H1 (cell line): ENCODE data around the gene SPRED1. TPM values are rescaled to one million over a fixed set of nuclear protein-coding genes. Genes with fewer than 3 reads are reported as not detected.

Experiments used
- CTCF ChIA-PET: fragments of 300-600 bp; sonication (Branson Sonifier 250); formaldehyde crosslinking; loops from one replicate; lab custom pipeline; 2021; ENCODE audit not compliant: partially characterized antibody; lab: Charles Lee
- POLR2A ChIA-PET: fragments of 300-600 bp; sonication (Branson Sonifier 250); formaldehyde crosslinking; loops from one replicate; lab custom pipeline; 2021; ENCODE audit warnings: inconsistent platforms; ENCODE audit not compliant: partially characterized antibody; lab: Charles Lee
- DNase-seq, 2 experiments: peaks; one replicate each; pipeline versions ENCODE4 v3.0.0 to v3.0.0-alpha.2; 2010 to 2022; ENCODE audit warnings: low spot score in 2 of 2, low read depth in 1 of 2, mixed read lengths in 1 of 2
- FAIRE-seq: peaks from 2 replicates; lab custom pipeline; 2011; peaks lifted over from hg19 to GRCh38; lab: Jason Lieb, UNC
- H2AFZ ChIP-seq: 2 replicates; pipeline ENCODE4 v1.8.1; 2012; ENCODE audit warnings: low read length, inconsistent platforms
- H2AK5ac ChIP-seq: 2 replicates; pipeline ENCODE4 v1.6.1; 2013; ENCODE audit warnings: low read depth, low read length
- H2BK120ac ChIP-seq: replicated peaks from 2 replicates; pipeline ENCODE3; 2013; ENCODE audit warnings: low read depth, low read length, inconsistent platforms
- H2BK12ac ChIP-seq: 2 replicates; pipeline ENCODE4 v1.6.1; 2013; ENCODE audit warnings: low read depth, low read length
- H2BK15ac ChIP-seq: 2 replicates; pipeline ENCODE4 v1.6.1; 2013; ENCODE audit warnings: low read length
- H2BK20ac ChIP-seq: 2 replicates; pipeline ENCODE4 v1.6.1; 2013; ENCODE audit warnings: low read length
- H2BK5ac ChIP-seq: 2 replicates; pipeline ENCODE4 v1.6.1; 2013; ENCODE audit warnings: low read depth, low read length
- H3K14ac ChIP-seq: 2 replicates; pipeline ENCODE4 v1.6.1; 2013; ENCODE audit warnings: inconsistent platforms; ENCODE audit not compliant: insufficient read length
- H3K18ac ChIP-seq: 2 replicates; pipeline ENCODE4 v1.6.1; 2013; ENCODE audit warnings: low read length; ENCODE audit errors: extremely low read depth
- H3K23ac ChIP-seq: 2 replicates; pipeline ENCODE4 v1.6.1; 2013; ENCODE audit warnings: inconsistent platforms; ENCODE audit not compliant: insufficient read length
- H3K23me2 ChIP-seq: 2 replicates; pipeline ENCODE4 v1.6.1; 2013; ENCODE audit warnings: low read depth, low read length
- H3K27ac ChIP-seq: 2 replicates; pipeline ENCODE4 v1.6.1; 2011; ENCODE audit warnings: low read depth, low read length, inconsistent platforms
- H3K27me3 ChIP-seq, 4 experiments: replicated peaks in 1 of 4; 1 replicate in 1 of 4; 2 replicates in 3 of 4; pipeline versions ENCODE4 v1.6.1 to v1.8.1; 2011 to 2013; ENCODE audit warnings: low read length in 3 of 4, mild to moderate bottlenecking in 3 of 4, inconsistent platforms in 2 of 4, mixed read lengths in 2 of 4, moderate library complexity in 1 of 4; ENCODE audit not compliant: control insufficient read depth in 3 of 4, insufficient read depth in 3 of 4; ENCODE audit errors: extremely low read depth in 1 of 4
- H3K36me3 ChIP-seq, 4 experiments: 2 replicates each; pipeline versions ENCODE4 v1.6.1 to v1.8.1; 2011 to 2013; ENCODE audit warnings: mild to moderate bottlenecking in 4 of 4, low read length in 3 of 4, moderate library complexity in 2 of 4, control low read depth in 1 of 4, inconsistent platforms in 1 of 4; ENCODE audit not compliant: insufficient read depth in 4 of 4, control insufficient read depth in 2 of 4
- H3K4ac ChIP-seq: replicated peaks from 2 replicates; pipeline ENCODE3; 2013; ENCODE audit warnings: low read length, low read depth, mixed read lengths, inconsistent platforms; ENCODE audit not compliant: insufficient read length
- H3K4me1 ChIP-seq, 4 experiments: replicated peaks in 1 of 4; 1 replicate in 1 of 4; 2 replicates in 3 of 4; pipeline versions ENCODE4 v1.6.1 to v1.8.1; 2011 to 2013; ENCODE audit warnings: low read length in 3 of 4, inconsistent platforms in 2 of 4, mixed read lengths in 1 of 4; ENCODE audit not compliant: insufficient read depth in 4 of 4, control insufficient read depth in 3 of 4
- H3K4me2 ChIP-seq, 2 experiments: 2 replicates each; pipeline versions ENCODE4 v1.6.1 to v1.8.1; 2011 to 2013; ENCODE audit warnings: low read depth in 2 of 2, low read length in 2 of 2, control low read depth in 1 of 2, inconsistent platforms in 1 of 2, mild to moderate bottlenecking in 1 of 2; ENCODE audit not compliant: insufficient read depth in 1 of 2
- H3K4me3 ChIP-seq, 4 experiments: fragments of 200-600, 300-600 bp in 1 of 4; sonication (generic), shearing (Covaris generic), sonication (Bioruptor Twin) in 1 of 4; 2 replicates each; pipeline versions ENCODE4 v1.5.1 to v1.8.1; 2011 to 2016; ENCODE audit warnings: low read length in 4 of 4, low read depth in 3 of 4, control low read depth in 2 of 4, inconsistent platforms in 2 of 4, mild to moderate bottlenecking in 2 of 4, mixed read lengths in 1 of 4, moderate library complexity in 1 of 4; ENCODE audit not compliant: insufficient read depth in 2 of 4; ENCODE audit errors: extremely low read depth in 1 of 4
- H3K56ac ChIP-seq: replicated peaks from 2 replicates; pipeline ENCODE3; 2013; ENCODE audit warnings: low read depth, mild to moderate bottlenecking, mixed read lengths, low read length, inconsistent platforms; ENCODE audit not compliant: insufficient read length
- H3K79me1 ChIP-seq: 2 replicates; pipeline ENCODE4 v1.6.1; 2013; ENCODE audit warnings: low read depth, low read length, control low read depth
- H3K79me2 ChIP-seq, 2 experiments: 2 replicates each; pipeline versions ENCODE4 v1.6.1 to v1.8.1; 2012 to 2013; ENCODE audit warnings: low read length in 2 of 2, mild to moderate bottlenecking in 2 of 2, inconsistent platforms in 1 of 2; ENCODE audit not compliant: insufficient read depth in 2 of 2, control insufficient read depth in 1 of 2
- H3K9ac ChIP-seq, 4 experiments: replicated peaks in 1 of 4; 1 replicate in 1 of 4; 2 replicates in 3 of 4; pipeline versions ENCODE4 v1.6.1 to v1.8.1; 2011 to 2013; ENCODE audit warnings: low read depth in 3 of 4, low read length in 3 of 4, control low read depth in 2 of 4, mild to moderate bottlenecking in 2 of 4, moderate library complexity in 2 of 4, inconsistent platforms in 1 of 4; ENCODE audit errors: extremely low read depth in 1 of 4
- H3K9me3 ChIP-seq, 2 experiments: 2 replicates each; pipeline versions ENCODE4 v1.6.1 to v1.8.1; 2012 to 2013; ENCODE audit warnings: mild to moderate bottlenecking in 2 of 2, moderate library complexity in 2 of 2, control low read depth in 1 of 2, inconsistent platforms in 1 of 2, low read depth in 1 of 2, low read length in 1 of 2, mixed read lengths in 1 of 2; ENCODE audit not compliant: insufficient read depth in 2 of 2
- H4K20me1 ChIP-seq, 2 experiments: replicated peaks in 1 of 2; 2 replicates each; pipeline versions ENCODE3 to v1.8.1; 2011 to 2013; ENCODE audit warnings: inconsistent platforms in 2 of 2, low read length in 2 of 2, mild to moderate bottlenecking in 1 of 2; ENCODE audit not compliant: insufficient read depth in 2 of 2, control insufficient read depth in 1 of 2
- H4K5ac ChIP-seq: 2 replicates; pipeline ENCODE4 v1.6.1; 2013; ENCODE audit warnings: low read length, low read depth, mixed read lengths, inconsistent platforms; ENCODE audit not compliant: insufficient read length
- H4K8ac ChIP-seq: 2 replicates; pipeline ENCODE4 v1.8.0; 2013; ENCODE audit warnings: mild to moderate bottlenecking, moderate library complexity, low read length, inconsistent platforms; ENCODE audit not compliant: insufficient read depth; ENCODE audit errors: extremely low read depth
- H4K91ac ChIP-seq: replicated peaks from 2 replicates; pipeline ENCODE3; 2013; ENCODE audit warnings: low read length, mixed read lengths, inconsistent platforms; ENCODE audit not compliant: insufficient read length
- CREB1 ChIP-seq: IDR thresholded peaks from 2 replicates; pipeline ENCODE4 v1.6.1; 2012; ENCODE audit warnings: inconsistent platforms
- EP300 ChIP-seq, 2 experiments: IDR thresholded peaks; 1 replicate in 1 of 2; 2 replicates in 1 of 2; pipeline ENCODE4 v1.6.1; 2011 to 2012; ENCODE audit warnings: low read depth in 2 of 2, low read length in 2 of 2, mild to moderate bottlenecking in 2 of 2, borderline replicate concordance in 1 of 2, inconsistent platforms in 1 of 2, moderate library complexity in 1 of 2
- KDM5A ChIP-seq: fragments of 200-600 bp; IDR thresholded peaks from 2 replicates; pipeline ENCODE4 v1.7.1; 2012; ENCODE audit warnings: mild to moderate bottlenecking, low read length, inconsistent platforms, mixed read lengths
- MAFK ChIP-seq: IDR thresholded peaks from 2 replicates; pipeline ENCODE4 v1.6.1; 2012; ENCODE audit warnings: low read depth, mild to moderate bottlenecking, improper control_type of control experiment, low read length
- POLR2A ChIP-seq, 2 experiments: IDR thresholded peaks; 1 replicate in 1 of 2; 2 replicates in 1 of 2; pipeline ENCODE4 v1.6.1; 2011; ENCODE audit warnings: low read depth in 2 of 2, low read length in 2 of 2, mild to moderate bottlenecking in 2 of 2; ENCODE audit errors: control extremely low read depth in 1 of 2
- RAD21 ChIP-seq, 2 experiments: IDR thresholded peaks in 1 of 2; conservative IDR thresholded peaks in 1 of 2; 2 replicates each; pipeline ENCODE4 v1.6.1; 2011; ENCODE audit warnings: low read depth in 2 of 2, low read length in 2 of 2, improper control_type of control experiment in 1 of 2, inconsistent platforms in 1 of 2, mild to moderate bottlenecking in 1 of 2, moderate library complexity in 1 of 2
- RBBP5 ChIP-seq: IDR thresholded peaks from 2 replicates; pipeline ENCODE4 v1.7.1; 2012; ENCODE audit warnings: low read depth, mild to moderate bottlenecking, inconsistent platforms, low read length, moderate library complexity, borderline replicate concordance
- SIX5 ChIP-seq: IDR thresholded peaks from 2 replicates; pipeline ENCODE4 v1.6.1; 2011; ENCODE audit warnings: mild to moderate bottlenecking, low read depth, low read length
- TCF12 ChIP-seq: IDR thresholded peaks from 2 replicates; pipeline ENCODE4 v1.6.1; 2011; ENCODE audit warnings: low read depth, mild to moderate bottlenecking, low read length
- ZNF274 ChIP-seq: IDR thresholded peaks from 2 replicates; pipeline ENCODE4 v1.7.0; 2012; ENCODE audit warnings: low read length, borderline replicate concordance; ENCODE audit errors: extremely low read depth
- WGBS, 2 experiments: shearing (Covaris generic) in 1 of 2; methylation state at CpG; one replicate each; pipeline versions ENCODE4 v1.1.6 to v1.1.7; 2013 to 2015; ENCODE audit warnings: low lambda C conversion rate in 2 of 2, mixed read lengths in 2 of 2, inconsistent platforms in 1 of 2, low coverage in 1 of 2, missing lambda C conversion rate in 1 of 2; ENCODE audit not compliant: insufficient replicate concordance in 2 of 2, insufficient coverage in 1 of 2, insufficient read length in 1 of 2; ENCODE audit errors: extremely low coverage in 1 of 2, missing lambda C conversion rate in 1 of 2; 5-methylcytosine and 5-hydroxymethylcytosine counted together
- polyA plus RNA-seq, 7 experiments: library from polyadenylated mRNA; depleted of rRNA in 3 of 7; stranded (reverse) in 5 of 7; unstranded in 2 of 7; fragments of >200 nt in 5 of 7; fragments of 200-250 nt in 2 of 7; gene quantifications; 1 replicate in 5 of 7; 2 replicates in 1 of 7; 4 replicates in 1 of 7; pipeline versions ENCODE4 v1.2.1 to v1.2.3, GENCODE V29; 2011 to 2013; ENCODE audit warnings: missing spikeins in 2 of 7, mixed read lengths in 2 of 7
- total RNA-seq: library from RNA; stranded (reverse); fragmentation: NEBNext Ultra II Directional; extraction: Animal tissue kit (Norgen Biotek cat#: 25700); gene quantifications from 2 replicates; pipeline ENCODE4 v1.2.1, GENCODE V29; 2021

Gene SPRED1
- total and polyA plus RNA-seq, 2 of the 8 experiments (the other 6 are each of a cell fraction or from before 2014, with no cell fraction given) = 5.5 to 30.3 TPM

GRCh38 chr15:38362355-38362754, 109.7 kb downstream of the SPRED1 start:
- no peak overlapping the region for H3K4ac ChIP-seq
- no peak overlapping the region for H2BK15ac ChIP-seq
- no peak overlapping the region for H3K4me3 ChIP-seq
- no peak overlapping the region for H3K23ac ChIP-seq
- no peak overlapping the region for H3K18ac ChIP-seq
- no peak overlapping the region for H4K91ac ChIP-seq
- H3K23me2 ChIP-seq = no peaks in the 10 kb centered on the region
- no peak overlapping the region for H4K8ac ChIP-seq
- POLR2A ChIA-PET = no interaction called here
- no peak overlapping the region for H3K56ac ChIP-seq
- H2AK5ac ChIP-seq = no peak overlapping the region
- no peaks in the 10 kb centered on the region for H3K79me1 ChIP-seq
- H3K36me3 ChIP-seq = no peaks in the 10 kb centered on the region
- no peak overlapping the region for H4K5ac ChIP-seq
- no peak overlapping the region for H3K27ac ChIP-seq
- no peaks in the 10 kb centered on the region for H3K27me3 ChIP-seq
- H3K79me2 ChIP-seq = no peaks in the 10 kb centered on the region
- no peak overlapping the region for H2BK12ac ChIP-seq
- H3K9me3 ChIP-seq = no peaks in the 10 kb centered on the region
- no peak overlapping the region for H2AFZ ChIP-seq
- H2BK5ac ChIP-seq = no peak overlapping the region
- no peaks in the 10 kb centered on the region for H3K4me1 ChIP-seq
- no peak for FAIRE-seq
- H3K14ac ChIP-seq = no peak overlapping the region
- H2BK120ac ChIP-seq = no peak overlapping the region
- H4K20me1 ChIP-seq = no peaks in the 10 kb centered on the region
- H3K4me2 ChIP-seq = no peak overlapping the region
- no peak overlapping the region for H3K9ac ChIP-seq
- WGBS, 2 experiments = 89% methylated on average over 3 of the region's 3 CpGs; no CpG with 5 or more reads in 1 of the 2 experiments
- no peak for TF ChIP-seq TCF12
- no peak for TF ChIP-seq SIX5
- TF ChIP-seq MAFK = no peak
- no peak for TF ChIP-seq RAD21 (IDR thresholded peaks at IDR 0.05 in 1 of 2, conservative IDR thresholded peaks at IDR 0.05 in 1 of 2; ENCODE audit: low read depth in 2 of 2, low read length in 2 of 2)
- no peak for TF ChIP-seq CREB1
- no peak for TF ChIP-seq POLR2A (IDR thresholded peaks at IDR 0.05; ENCODE audit: control extremely low read depth in 1 of 2, low read depth in 2 of 2, low read length in 2 of 2)
- no peak for TF ChIP-seq EP300 (IDR thresholded peaks at IDR 0.05; ENCODE audit: borderline replicate concordance in 1 of 2, low read depth in 2 of 2, low read length in 2 of 2)
- no peak for TF ChIP-seq ZNF274
- no peak for TF ChIP-seq KDM5A
- TF ChIP-seq RBBP5 = no peak
- no peak for DNase-seq
- H2BK20ac ChIP-seq = no peak overlapping the region
- CTCF ChIA-PET = no interaction called here
